PC-3 (cell line): ENCODE data around the gene SETBP1. TPM values are rescaled to one million over a fixed set of nuclear protein-coding genes. Genes with fewer than 3 reads are reported as not detected.

ENCODE experiments used
- ATAC-seq: fragments of 200-7000 bp; cut with Tn5 transposase; 2 replicates; pipeline ENCODE4 v1.9.1; 2020; ENCODE audit warnings: mild to moderate bottlenecking, moderate library complexity
- BruUV-seq: library from RNA; stranded (reverse); fragments of 400-500 nt; replicated peaks from 2 replicates; lab custom pipeline; 2021; lab: Mats Ljungman, UMichigan
- CTCF ChIA-PET: fragments of 300-600 bp; sonication (Branson Sonifier 250); formaldehyde crosslinking; loops from one replicate; lab custom pipeline; 2022; ENCODE audit warnings: antibody characterized with exemption; lab: Charles Lee
- POLR2A ChIA-PET: fragments of 300-600 bp; sonication (Branson Sonifier 250); formaldehyde crosslinking; loops from one replicate; lab custom pipeline; 2022; ENCODE audit warnings: antibody characterized with exemption; ENCODE audit not compliant: unreplicated experiment; lab: Charles Lee
- DNase-seq: peaks from one replicate; pipeline ENCODE4 v3.0.0-alpha.2; 2015
- H2AFZ ChIP-seq: fragments of 300-600 bp; sonication (generic); 2 replicates; pipeline ENCODE4 v1.6.0; 2016; ENCODE audit warnings: antibody characterized with exemption, low read length
- H3F3A ChIP-seq: fragments of 300-600 bp; sonication (generic); one replicate; pipeline ENCODE4 v1.6.0; 2017; ENCODE audit warnings: antibody characterized with exemption, low read length, control low read depth, mild to moderate bottlenecking; ENCODE audit not compliant: unreplicated experiment
- H3K27ac ChIP-seq: fragments of 300-600 bp; sonication (generic); 2 replicates; pipeline ENCODE4 v1.5.1; 2016; ENCODE audit warnings: mild to moderate bottlenecking, low read length
- H3K27me3 ChIP-seq: fragments of 300-600 bp; sonication (generic); 2 replicates; pipeline ENCODE4 v1.6.1; 2016; ENCODE audit warnings: low read length, mixed read lengths
- H3K36me3 ChIP-seq: fragments of 300-600 bp; sonication (generic); 2 replicates; pipeline ENCODE4 v1.6.1; 2016; ENCODE audit warnings: low read depth, mixed run types, low read length, mixed read lengths
- H3K4me1 ChIP-seq: fragments of 300-600 bp; sonication (generic); 2 replicates; pipeline ENCODE4 v1.5.1; 2016; ENCODE audit warnings: low read length; ENCODE audit not compliant: insufficient read depth
- H3K4me2 ChIP-seq: fragments of 300-600 bp; sonication (generic); 2 replicates; pipeline ENCODE4 v1.6.0; 2016; ENCODE audit warnings: low read length
- H3K4me3 ChIP-seq: fragments of 300-600 bp; sonication (generic); 2 replicates; pipeline ENCODE4 v1.5.1; 2016; ENCODE audit warnings: mild to moderate bottlenecking, low read length, mixed read lengths
- H3K79me2 ChIP-seq: fragments of 300-600 bp; sonication (generic); 2 replicates; pipeline ENCODE4 v1.6.1; 2017; ENCODE audit warnings: low read length, mixed read lengths
- H3K9ac ChIP-seq: fragments of 300-600 bp; sonication (generic); 2 replicates; pipeline ENCODE4 v1.6.0; 2016; ENCODE audit warnings: mild to moderate bottlenecking, low read length
- H3K9me2 ChIP-seq: fragments of 300-600 bp; sonication (generic); replicated peaks from 2 replicates; pipeline ENCODE4 v1.6.1; 2016; ENCODE audit warnings: mixed run types, low read length, mixed read lengths
- H3K9me3 ChIP-seq: fragments of 300-600 bp; sonication (generic); 2 replicates; pipeline ENCODE4 v1.6.1; 2016; ENCODE audit warnings: low read length, mixed read lengths
- H4K20me1 ChIP-seq: fragments of 300-600 bp; sonication (generic); 2 replicates; pipeline ENCODE4 v1.6.1; 2016; ENCODE audit warnings: low read length, mixed read lengths
- EZH2 ChIP-seq: fragments of 300-600 bp; sonication (generic); IDR thresholded peaks from one replicate; pipeline ENCODE4 v1.6.1; 2017; ENCODE audit warnings: antibody characterized with exemption, mild to moderate bottlenecking, low read length; ENCODE audit not compliant: unreplicated experiment
- EZH2phosphoT487 ChIP-seq: fragments of 300-600 bp; sonication (generic); IDR thresholded peaks from 2 replicates; pipeline ENCODE4 v1.6.1; 2018; ENCODE audit warnings: mild to moderate bottlenecking, antibody characterized with exemption, low read length, borderline replicate concordance
- intact Hi-C: fragments of 100-400 bp; cut with micrococcal nuclease; formaldehyde crosslinking; loops from 2 replicates; pipeline ENCODE4 v1.9.0; 2023
- total RNA-seq: library from RNA; depleted of rRNA; stranded (reverse); fragments of >200 nt; gene quantifications from 2 replicates; pipeline ENCODE4 v1.2.3, GENCODE V29; 2014
- TF ChIP-seq, protein P1 (sequence below): fragments of 300-600 bp; sonication (generic); conservative IDR thresholded peaks from 2 replicates; pipeline ENCODE4 v1.5.1; 2017; ENCODE audit warnings: antibody characterized with exemption, low read depth, mild to moderate bottlenecking, low read length

SETBP1 gene
- total RNA-seq, 1 experiment from 2014 or later = 2.3 TPM

GRCh38 chr18:44946529-44947113, 265.9 kb downstream of the SETBP1 start:
- no peak for ATAC-seq
- CTCF ChIA-PET = no interaction called here

GRCh38 chr18:44949967-44950366, 269.3 kb downstream of the SETBP1 start:
- H3K9ac ChIP-seq = no peak overlapping the region
- no peaks in the 10 kb centered on the region for H3K9me2 ChIP-seq
- no TSS peak for BruUV-seq
- TF ChIP-seq EZH2phosphoT487 (no peak), EZH2 (no peak)
- TF ChIP-seq, protein P1, sequence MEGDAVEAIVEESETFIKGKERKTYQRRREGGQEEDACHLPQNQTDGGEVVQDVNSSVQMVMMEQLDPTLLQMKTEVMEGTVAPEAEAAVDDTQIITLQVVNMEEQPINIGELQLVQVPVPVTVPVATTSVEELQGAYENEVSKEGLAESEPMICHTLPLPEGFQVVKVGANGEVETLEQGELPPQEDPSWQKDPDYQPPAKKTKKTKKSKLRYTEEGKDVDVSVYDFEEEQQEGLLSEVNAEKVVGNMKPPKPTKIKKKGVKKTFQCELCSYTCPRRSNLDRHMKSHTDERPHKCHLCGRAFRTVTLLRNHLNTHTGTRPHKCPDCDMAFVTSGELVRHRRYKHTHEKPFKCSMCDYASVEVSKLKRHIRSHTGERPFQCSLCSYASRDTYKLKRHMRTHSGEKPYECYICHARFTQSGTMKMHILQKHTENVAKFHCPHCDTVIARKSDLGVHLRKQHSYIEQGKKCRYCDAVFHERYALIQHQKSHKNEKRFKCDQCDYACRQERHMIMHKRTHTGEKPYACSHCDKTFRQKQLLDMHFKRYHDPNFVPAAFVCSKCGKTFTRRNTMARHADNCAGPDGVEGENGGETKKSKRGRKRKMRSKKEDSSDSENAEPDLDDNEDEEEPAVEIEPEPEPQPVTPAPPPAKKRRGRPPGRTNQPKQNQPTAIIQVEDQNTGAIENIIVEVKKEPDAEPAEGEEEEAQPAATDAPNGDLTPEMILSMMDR = no peak
- ATAC-seq (no peak), DNase-seq (no peak)
- CTCF ChIA-PET = no interaction called here
- H3K4me2 ChIP-seq = no peak overlapping the region
- no peak overlapping the region for H3K4me3 ChIP-seq
- no peaks in the 10 kb centered on the region for H3F3A ChIP-seq
- H3K9me3 ChIP-seq = no peaks in the 10 kb centered on the region
- no peaks in the 10 kb centered on the region for H3K36me3 ChIP-seq
- POLR2A ChIA-PET = no interaction called here
- H3K4me1 ChIP-seq = no peaks in the 10 kb centered on the region
- H4K20me1 ChIP-seq = no peaks in the 10 kb centered on the region
- no peaks in the 10 kb centered on the region for H3K79me2 ChIP-seq
- no peak overlapping the region for H2AFZ ChIP-seq
- no peaks in the 10 kb centered on the region for H3K27me3 ChIP-seq
- no peak overlapping the region for H3K27ac ChIP-seq
- intact Hi-C loops = no loop called here

More at GRCh38 chr18:44946529-44947113, 265.9 kb downstream of the SETBP1 start:
- H3K4me3 ChIP-seq = no peak overlapping the region
- POLR2A ChIA-PET = no interaction called here
- H3F3A ChIP-seq = no peaks in the 10 kb centered on the region
- no peak overlapping the region for H3K9ac ChIP-seq
- H2AFZ ChIP-seq = no peak overlapping the region
- TF ChIP-seq, protein P1 = no peak
- TF ChIP-seq EZH2phosphoT487 = no peak
- TF ChIP-seq EZH2 = no peak
- H3K36me3 ChIP-seq = no peaks in the 10 kb centered on the region
- H3K4me2 ChIP-seq = no peak overlapping the region
- no TSS peak for BruUV-seq
- H3K9me2 ChIP-seq = no peaks in the 10 kb centered on the region
- intact Hi-C loops = no loop called here
- H3K9me3 ChIP-seq = no peaks in the 10 kb centered on the region
- no peaks in the 10 kb centered on the region for H3K4me1 ChIP-seq
- H3K27ac ChIP-seq = no peak overlapping the region
- no peaks in the 10 kb centered on the region for H3K27me3 ChIP-seq
- no peak for DNase-seq
- no peaks in the 10 kb centered on the region for H3K79me2 ChIP-seq
- no peaks in the 10 kb centered on the region for H4K20me1 ChIP-seq

GRCh38 chr18:44950685-44951195, 270.1 kb downstream of the SETBP1 start:
- BruUV-seq = no TSS peak
- no peaks in the 10 kb centered on the region for H3K36me3 ChIP-seq
- no peaks in the 10 kb centered on the region for H3K9me3 ChIP-seq
- H2AFZ ChIP-seq = no peak overlapping the region
- no peak overlapping the region for H3K9ac ChIP-seq
- no peaks in the 10 kb centered on the region for H3K27me3 ChIP-seq
- no peak overlapping the region for H3K27ac ChIP-seq
- H4K20me1 ChIP-seq = no peaks in the 10 kb centered on the region
- ChIA-PET POLR2A (no interaction called here), CTCF (no interaction called here)
- H3K79me2 ChIP-seq = no peaks in the 10 kb centered on the region
- H3F3A ChIP-seq = no peaks in the 10 kb centered on the region
- TF ChIP-seq EZH2phosphoT487 (no peak), EZH2 (no peak)
- TF ChIP-seq, protein P1 = no peak
- H3K4me1 ChIP-seq = no peaks in the 10 kb centered on the region
- ATAC-seq (no peak), DNase-seq (no peak)
- H3K4me3 ChIP-seq = no peak overlapping the region
- no peaks in the 10 kb centered on the region for H3K9me2 ChIP-seq
- H3K4me2 ChIP-seq = no peak overlapping the region
- intact Hi-C loops = no loop called here
